Panc1 (cell line): ENCODE results near the gene OR56A5.

Experiments
- CTCF ChIP-seq: fragments of 450-650 bp; IDR thresholded peaks from 2 replicates; pipeline ENCODE4 v1.5.1; 2017; ENCODE audit warnings: mild to moderate bottlenecking
- REST ChIP-seq, 2 experiments: IDR thresholded peaks; 2 replicates each; pipeline ENCODE4 v1.6.1; 2011 to 2012; ENCODE audit warnings: low read depth in 2 of 2, control low read depth in 1 of 2, low read length in 1 of 2, mild to moderate bottlenecking in 1 of 2, moderate library complexity in 1 of 2; ENCODE audit not compliant: insufficient read depth in 1 of 2
- SIN3A ChIP-seq: IDR thresholded peaks from 2 replicates; pipeline ENCODE4 v1.6.1; 2012; ENCODE audit warnings: low read depth, mild to moderate bottlenecking, low read length, moderate library complexity, borderline replicate concordance; ENCODE audit not compliant: insufficient read depth
- TCF7L2 ChIP-seq: IDR thresholded peaks from 2 replicates; pipeline ENCODE4 v1.6.1; 2011; ENCODE audit warnings: mild to moderate bottlenecking, low read depth, low read length, inconsistent platforms

GRCh38 chr11:5933116-5933515, 35.2 kb downstream of the OR56A5 start:
- TF ChIP-seq REST (IDR thresholded peaks at IDR 0.05; ENCODE audit: insufficient read depth in 1 of 2, low read depth in 2 of 2, low read length in 1 of 2) (no peak), CTCF (no peak), SIN3A (no peak), TCF7L2 (no peak)
